ENCODE data around the gene NEDD4L. TPM values are rescaled to one million over a fixed set of nuclear protein-coding genes. Genes with fewer than 3 reads are reported as not detected.
"Not testable (repeated sequence)": the region's sequence is repeated elsewhere in the genome, so short reads cannot be mapped to it uniquely, and the experiment has no call there.

NEDD4L gene
- total and polyA plus RNA-seq, 7 donors: 52.0 to 104 (median 57.4) TPM

- Histone ChIP-seq H3K27me3 (no peaks in the 10 kb centered on the region), H3K27ac (no peak overlapping the region), H3K4me3 (no peak overlapping the region), H3K9me3 (no peaks in the 10 kb centered on the region), H3K4me1 (no peaks in the 10 kb centered on the region), H3K36me3 (peaks cover 0 to 4% (median 0%) of the 10 kb centered on the region in 4 donors)
- intact Hi-C loops (cut with DNase I): no loop called here
- no peak for TF ChIP-seq POLR2AphosphoS5 (IDR thresholded peaks at IDR 0.05)
- no peak for TF ChIP-seq POLR2A (IDR thresholded peaks at IDR 0.05)
- TF ChIP-seq, protein P1, sequence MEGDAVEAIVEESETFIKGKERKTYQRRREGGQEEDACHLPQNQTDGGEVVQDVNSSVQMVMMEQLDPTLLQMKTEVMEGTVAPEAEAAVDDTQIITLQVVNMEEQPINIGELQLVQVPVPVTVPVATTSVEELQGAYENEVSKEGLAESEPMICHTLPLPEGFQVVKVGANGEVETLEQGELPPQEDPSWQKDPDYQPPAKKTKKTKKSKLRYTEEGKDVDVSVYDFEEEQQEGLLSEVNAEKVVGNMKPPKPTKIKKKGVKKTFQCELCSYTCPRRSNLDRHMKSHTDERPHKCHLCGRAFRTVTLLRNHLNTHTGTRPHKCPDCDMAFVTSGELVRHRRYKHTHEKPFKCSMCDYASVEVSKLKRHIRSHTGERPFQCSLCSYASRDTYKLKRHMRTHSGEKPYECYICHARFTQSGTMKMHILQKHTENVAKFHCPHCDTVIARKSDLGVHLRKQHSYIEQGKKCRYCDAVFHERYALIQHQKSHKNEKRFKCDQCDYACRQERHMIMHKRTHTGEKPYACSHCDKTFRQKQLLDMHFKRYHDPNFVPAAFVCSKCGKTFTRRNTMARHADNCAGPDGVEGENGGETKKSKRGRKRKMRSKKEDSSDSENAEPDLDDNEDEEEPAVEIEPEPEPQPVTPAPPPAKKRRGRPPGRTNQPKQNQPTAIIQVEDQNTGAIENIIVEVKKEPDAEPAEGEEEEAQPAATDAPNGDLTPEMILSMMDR (IDR thresholded peaks at IDR 0.05): no peak
- no peak for TF ChIP-seq EP300 (IDR thresholded peaks at IDR 0.05)
- 91 to 95% methylated on average over 4 of the region's 4 CpGs for WGBS, 2 donors
- no peak for DNase-seq
Measured at GRCh38 chr18:58166278-58166844, 122.3 kb downstream of the NEDD4L start.

GRCh38 chr18:58167073-58167472 lies 123.0 kb downstream of the NEDD4L start:
- intact Hi-C loops (cut with DNase I): no loop called here
- Histone ChIP-seq H3K9me3 (no peaks in the 10 kb centered on the region), H3K36me3 (peaks cover 0 to 4% (median 0%) of the 10 kb centered on the region in 4 donors), H3K27ac (no peak overlapping the region), H3K27me3 (no peaks in the 10 kb centered on the region), H3K4me3 (no peak overlapping the region), H3K4me1 (no peaks in the 10 kb centered on the region)
- WGBS, 2 donors: 92 to 96% methylated on average over 1 of the region's 1 CpG
- no peak for TF ChIP-seq POLR2A (IDR thresholded peaks at IDR 0.05)
- no peak for TF ChIP-seq EP300 (IDR thresholded peaks at IDR 0.05)
- no peak for TF ChIP-seq POLR2AphosphoS5 (IDR thresholded peaks at IDR 0.05)
- TF ChIP-seq, protein P1 (IDR thresholded peaks at IDR 0.05): no peak
- DNase-seq: no peak

DNA sequence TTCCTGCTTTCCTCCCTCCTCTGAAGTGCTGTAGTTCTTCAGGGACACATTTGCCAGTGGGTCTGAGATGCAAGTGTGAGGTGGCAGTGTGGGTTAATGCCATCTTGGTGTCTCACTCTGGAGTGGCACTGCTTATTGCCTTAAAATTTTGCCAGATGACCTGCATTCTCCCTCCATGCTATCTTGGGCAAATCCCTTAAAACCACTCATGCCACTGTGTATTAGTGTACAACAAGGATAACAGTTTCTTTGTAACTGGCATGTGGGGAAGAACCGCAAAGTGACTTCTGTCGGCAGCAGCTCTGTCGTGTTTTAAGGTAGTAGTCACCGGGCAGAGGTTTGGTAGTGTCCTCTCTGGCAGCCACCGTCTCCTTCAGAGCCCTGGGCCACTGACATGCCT lies 124.2 kb downstream of the NEDD4L start:
- WGBS, 2 donors: 85 to 96% methylated on average over 5 of the region's 5 CpGs
- Histone ChIP-seq H3K4me3 (no peak overlapping the region), H3K27me3 (no peaks in the 10 kb centered on the region), H3K4me1 (no peaks in the 10 kb centered on the region), H3K27ac (no peak overlapping the region), H3K9me3 (no peaks in the 10 kb centered on the region), H3K36me3 (peaks cover 0 to 4% (median 0%) of the 10 kb centered on the region in 4 donors)
- DNase-seq: no peak
- TF ChIP-seq EP300 (IDR thresholded peaks at IDR 0.05) (no peak), POLR2A (IDR thresholded peaks at IDR 0.05) (no peak), POLR2AphosphoS5 (IDR thresholded peaks at IDR 0.05) (no peak)
- TF ChIP-seq, protein P1 (IDR thresholded peaks at IDR 0.05): no peak
- intact Hi-C loops (cut with DNase I): no loop called here

DNA sequence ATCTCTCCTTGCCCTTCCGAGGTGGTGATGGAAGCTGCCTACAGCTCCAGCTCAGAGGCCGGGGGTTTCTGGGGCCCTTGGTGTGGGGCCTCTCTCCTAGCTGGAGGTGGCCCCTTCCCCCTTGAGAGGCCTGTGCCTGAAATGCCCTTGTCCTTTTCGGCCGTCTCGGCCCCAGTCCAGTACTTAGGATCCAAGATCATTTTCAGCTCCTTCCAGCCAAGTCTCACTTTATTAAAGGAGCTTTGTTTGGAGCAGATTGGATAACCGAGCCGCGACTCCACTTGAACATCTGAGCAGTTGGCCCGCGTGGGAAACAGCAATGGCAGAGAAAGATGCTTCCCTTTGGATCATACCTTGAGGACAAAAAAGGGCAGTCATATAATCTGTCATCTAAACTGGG lies 125.0 kb downstream of the NEDD4L start:
- Histone ChIP-seq H3K27me3 (no peaks in the 10 kb centered on the region), H3K36me3 (peaks cover 0 to 4% (median 0%) of the 10 kb centered on the region in 4 donors), H3K27ac (no peak overlapping the region), H3K4me3 (no peak overlapping the region), H3K9me3 (no peaks in the 10 kb centered on the region), H3K4me1 (no peaks in the 10 kb centered on the region)
- DNase-seq: no peak
- TF ChIP-seq POLR2A (IDR thresholded peaks at IDR 0.05) (no peak), POLR2AphosphoS5 (IDR thresholded peaks at IDR 0.05) (no peak), EP300 (IDR thresholded peaks at IDR 0.05) (no peak)
- TF ChIP-seq, protein P1 (IDR thresholded peaks at IDR 0.05): no peak
- WGBS, 2 donors: 88 to 94% methylated on average over 10 of the region's 10 CpGs
- intact Hi-C loops (cut with DNase I): no loop called here

GRCh38 chr18:58169472-58169871 lies 125.4 kb downstream of the NEDD4L start:
- H3K4me3 ChIP-seq: no peak overlapping the region
- 89 to 91% methylated on average over 6 of the region's 6 CpGs for WGBS, 2 donors
- intact Hi-C loops (cut with DNase I): no loop called here
- no peak for DNase-seq
- H3K4me1 ChIP-seq: no peaks in the 10 kb centered on the region
- no peaks in the 10 kb centered on the region for H3K27me3 ChIP-seq
- no peaks in the 10 kb centered on the region for H3K9me3 ChIP-seq
- no peak overlapping the region for H3K27ac ChIP-seq
- TF ChIP-seq, protein P1 (IDR thresholded peaks at IDR 0.05): no peak
- TF ChIP-seq POLR2A (IDR thresholded peaks at IDR 0.05): no peak
- TF ChIP-seq POLR2AphosphoS5 (IDR thresholded peaks at IDR 0.05): no peak
- TF ChIP-seq EP300 (IDR thresholded peaks at IDR 0.05): no peak
- H3K36me3 ChIP-seq: peaks cover 0 to 4% (median 0%) of the 10 kb centered on the region in 4 donors

- intact Hi-C loops (cut with DNase I); H3K4me1 ChIP-seq; H3K4me3 ChIP-seq; DNase-seq; H3K9me3 ChIP-seq; H3K27me3 ChIP-seq; H3K27ac ChIP-seq; H3K36me3 ChIP-seq: not testable (repeated sequence)
- 88 to 91% methylated on average over 3 of the region's 5 CpGs for WGBS, 2 donors
Measured at GRCh38 chr18:58170036-58170435, 126.0 kb downstream of the NEDD4L start.

All from sigmoid colon (tissue), 7 donors.